H1 (cell line): Measurements from ENCODE around the gene ZNF211.

Experiments used
- CHD2 ChIP-seq: IDR thresholded peaks from 2 replicates; pipeline ENCODE4 v1.6.1; 2012; ENCODE audit warnings: low read length, improper control_type of control experiment
- CREB1 ChIP-seq: IDR thresholded peaks from 2 replicates; pipeline ENCODE4 v1.6.1; 2012; ENCODE audit warnings: inconsistent platforms
- CTCF ChIP-seq, 3 experiments: IDR thresholded peaks; 1 replicate in 2 of 3; 2 replicates in 1 of 3; pipeline versions ENCODE4 v1.5.1 to v1.6.1; 2011; ENCODE audit warnings: low read length in 3 of 3, mild to moderate bottlenecking in 3 of 3, inconsistent platforms in 2 of 3, low read depth in 1 of 3, moderate library complexity in 1 of 3; ENCODE audit not compliant: insufficient read depth in 1 of 3; ENCODE audit errors: control extremely low read depth in 1 of 3
- EZH2 ChIP-seq: fragments of 200-600 bp; sonication (generic); IDR thresholded peaks from 2 replicates; pipeline ENCODE4 v1.7.1; 2012; ENCODE audit warnings: low read depth, mild to moderate bottlenecking, moderate library complexity, low read length, inconsistent platforms; ENCODE audit not compliant: severe bottlenecking
- HDAC2 ChIP-seq, 2 experiments: fragments of 300-600 bp in 1 of 2; sonication (generic) in 1 of 2; IDR thresholded peaks; 2 replicates each; pipeline ENCODE4 v1.6.1; 2011 to 2012; ENCODE audit warnings: low read depth in 2 of 2, low read length in 2 of 2, mild to moderate bottlenecking in 2 of 2, moderate library complexity in 2 of 2, borderline replicate concordance in 1 of 2, inconsistent platforms in 1 of 2

GRCh38 chr19:57655443-57655842 lies 22.5 kb downstream of the ZNF211 start:
- TF ChIP-seq CHD2 (no peak), HDAC2 (IDR thresholded peaks at IDR 0.05; ENCODE audit: borderline replicate concordance in 1 of 2, low read depth in 2 of 2, low read length in 2 of 2) (no peak), EZH2 (no peak), CTCF (IDR thresholded peaks at IDR 0.05; ENCODE audit: control extremely low read depth in 1 of 3, insufficient read depth in 1 of 3, low read depth in 1 of 3, low read length in 3 of 3) (no peak), CREB1 (no peak)
